Measurements from ENCODE around the gene ANKDD1B.

GRCh38 chr5:75711151-75711550 lies 99.9 kb downstream of the ANKDD1B start:
- TF ChIP-seq CTCF (IDR thresholded peaks at IDR 0.05 in 4 of 5, conservative IDR thresholded peaks at IDR 0.05 in 1 of 5) (no peak), POLR2A (IDR thresholded peaks at IDR 0.05) (no peak)

Data from gastrocnemius medialis (tissue), 4 donors.